PC-9 (cell line): ENCODE measurements around the gene CX3CR1. TPM values are rescaled to one million over a fixed set of nuclear protein-coding genes. Genes with fewer than 3 reads are reported as not detected.

Experiments
- BruUV-seq: library from RNA; stranded (reverse); fragments of 400-500 nt; replicated peaks from 2 replicates; lab custom pipeline; 2021; lab: Mats Ljungman, UMichigan
- CTCF ChIA-PET: fragments of 300-600 bp; sonication (Branson Sonifier 250); formaldehyde crosslinking; loops from one replicate; lab custom pipeline; 2022; ENCODE audit warnings: antibody characterized with exemption; lab: Charles Lee
- POLR2A ChIA-PET: fragments of 300-600 bp; sonication (Branson Sonifier 250); formaldehyde crosslinking; loops from one replicate; lab custom pipeline; 2022; ENCODE audit warnings: antibody characterized with exemption; ENCODE audit not compliant: unreplicated experiment; lab: Charles Lee
- DNase-seq, 2 experiments: peaks; one replicate each; pipeline versions ENCODE4 v3.0.0 to v3.0.0-alpha.2; 2015 to 2022; ENCODE audit warnings: mixed read lengths in 1 of 2
- H2AFZ ChIP-seq: fragments of 200-600 bp; sonication (generic); 2 replicates; pipeline ENCODE4 v1.8.1; 2017; ENCODE audit warnings: antibody characterized with exemption
- H3F3A ChIP-seq: fragments of 200-600 bp; sonication (generic); 2 replicates; pipeline ENCODE4 v1.8.1; 2017; ENCODE audit warnings: antibody characterized with exemption, mild to moderate bottlenecking, low read depth; ENCODE audit not compliant: insufficient read depth
- H3K27ac ChIP-seq: fragments of 200-600 bp; sonication (generic); 2 replicates; pipeline ENCODE4 v1.6.1; 2016; ENCODE audit warnings: mixed run types
- H3K27me3 ChIP-seq: fragments of 200-600 bp; sonication (generic); 2 replicates; pipeline ENCODE4 v1.6.1; 2016; ENCODE audit warnings: low read depth, mixed run types; ENCODE audit not compliant: insufficient read depth
- H3K36me3 ChIP-seq: fragments of 200-600 bp; sonication (generic); 2 replicates; pipeline ENCODE4 v1.6.1; 2016; ENCODE audit warnings: low read depth, mixed run types
- H3K4me1 ChIP-seq: fragments of 200-600 bp; sonication (generic); replicated peaks from 2 replicates; pipeline ENCODE4 v1.6.1; 2016; ENCODE audit warnings: mixed run types; ENCODE audit not compliant: insufficient read depth
- H3K4me2 ChIP-seq: fragments of 200-600 bp; sonication (generic); 2 replicates; pipeline ENCODE4 v1.6.1; 2017; ENCODE audit warnings: mixed run types
- H3K4me3 ChIP-seq: fragments of 200-600 bp; sonication (generic); 2 replicates; pipeline ENCODE4 v1.6.1; 2016; ENCODE audit warnings: mixed run types
- H3K79me2 ChIP-seq: fragments of 200-600 bp; sonication (generic); 2 replicates; pipeline ENCODE4 v1.6.1; 2017; ENCODE audit warnings: low read depth, mixed run types
- H3K9me2 ChIP-seq: fragments of 200-600 bp; sonication (generic); 2 replicates; pipeline ENCODE4 v1.8.1; 2017; ENCODE audit warnings: mild to moderate bottlenecking; ENCODE audit not compliant: insufficient read depth
- H3K9me3 ChIP-seq: fragments of 200-600 bp; sonication (generic); 2 replicates; pipeline ENCODE4 v1.8.1; 2016; ENCODE audit warnings: low read depth; ENCODE audit not compliant: insufficient read depth
- H4K20me1 ChIP-seq: fragments of 200-600 bp; sonication (generic); 2 replicates; pipeline ENCODE4 v1.8.1; 2017; ENCODE audit not compliant: insufficient read depth
- CTCF ChIP-seq: fragments of 200-600 bp; sonication (generic); conservative IDR thresholded peaks from 2 replicates; pipeline ENCODE4 v1.6.1; 2017; ENCODE audit warnings: mixed run types, antibody characterized with exemption, mild to moderate bottlenecking, moderate library complexity
- EZH2 ChIP-seq: fragments of 200-600 bp; sonication (generic); IDR thresholded peaks from 2 replicates; pipeline ENCODE4 v1.8.0; 2017; ENCODE audit warnings: antibody characterized with exemption, low read depth
- intact Hi-C: fragments of 100-400 bp; cut with micrococcal nuclease; formaldehyde crosslinking; loops from one replicate; pipeline ENCODE4 v1.10.0; 2022; ENCODE audit not compliant: unreplicated experiment
- total RNA-seq: library from RNA; stranded (reverse); gene quantifications from 2 replicates; pipeline ENCODE4 v1.2.3, GENCODE V29; 2021

The CX3CR1 gene
- total RNA-seq, 1 experiment from 2014 or later = not detected

DNA sequence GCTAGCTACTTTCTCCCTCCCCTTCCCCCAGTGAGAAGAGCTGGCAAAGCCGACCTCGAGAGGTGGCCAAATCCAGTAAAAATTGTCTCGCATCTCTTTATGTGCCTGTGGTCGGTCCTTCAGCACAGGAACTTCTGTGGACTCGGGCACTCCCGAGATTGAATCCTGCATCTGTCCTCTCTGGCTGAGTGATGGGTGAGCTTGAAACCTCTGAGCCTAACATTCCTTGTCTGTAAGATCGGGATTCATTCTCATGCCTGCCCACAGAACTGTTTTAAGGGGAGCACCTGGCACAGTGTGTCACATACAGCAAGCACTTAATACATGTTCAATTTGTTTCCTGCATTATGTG, 11.3 kb downstream of the CX3CR1 start:
- H3K9me2 ChIP-seq = no peaks in the 10 kb centered on the region
- ChIA-PET CTCF (no interaction called here), POLR2A (no interaction called here)
- no peak for DNase-seq
- H4K20me1 ChIP-seq = no peaks in the 10 kb centered on the region
- no peak overlapping the region for H3K4me2 ChIP-seq
- no peaks in the 10 kb centered on the region for H3K79me2 ChIP-seq
- intact Hi-C loops = no loop called here
- no peak overlapping the region for H3K4me3 ChIP-seq
- no peak overlapping the region for H2AFZ ChIP-seq
- no peaks in the 10 kb centered on the region for H3K4me1 ChIP-seq
- H3F3A ChIP-seq = no peaks in the 10 kb centered on the region
- TF ChIP-seq CTCF (no peak), EZH2 (no peak)
- no TSS peak for BruUV-seq
- no peaks in the 10 kb centered on the region for H3K9me3 ChIP-seq
- H3K27me3 ChIP-seq = peaks cover 34% of the 10 kb centered on the region
- no peak overlapping the region for H3K27ac ChIP-seq
- H3K36me3 ChIP-seq = no peaks in the 10 kb centered on the region

GRCh38 chr3:39267631-39268548, 11.9 kb downstream of the CX3CR1 start:
- Histone ChIP-seq H3K9me3 (no peaks in the 10 kb centered on the region), H3K27me3 (peaks cover 34% of the 10 kb centered on the region), H3K36me3 (no peaks in the 10 kb centered on the region), H3K4me3 (no peak overlapping the region), H3K27ac (no peak overlapping the region), H3K4me1 (no peaks in the 10 kb centered on the region), H3K4me2 (no peak overlapping the region), H4K20me1 (no peaks in the 10 kb centered on the region), H3F3A (no peaks in the 10 kb centered on the region), H3K9me2 (no peaks in the 10 kb centered on the region), H2AFZ (no peak overlapping the region), H3K79me2 (no peaks in the 10 kb centered on the region)
- no peak for DNase-seq
- no TSS peak for BruUV-seq
- POLR2A ChIA-PET = no interaction called here
- TF ChIP-seq CTCF (no peak), EZH2 (no peak)
- CTCF ChIA-PET = no interaction called here
- intact Hi-C loops = no loop called here

GRCh38 chr3:39264053-39264452, 15.8 kb downstream of the CX3CR1 start:
- no peak overlapping the region for H3K4me3 ChIP-seq
- H3K4me1 ChIP-seq = no peaks in the 10 kb centered on the region
- H2AFZ ChIP-seq = no peak overlapping the region
- H4K20me1 ChIP-seq = no peaks in the 10 kb centered on the region
- no peaks in the 10 kb centered on the region for H3K9me3 ChIP-seq
- intact Hi-C loops = no loop called here
- CTCF ChIA-PET = no interaction called here
- H3F3A ChIP-seq = no peaks in the 10 kb centered on the region
- no peak overlapping the region for H3K4me2 ChIP-seq
- DNase-seq = no peak
- no TSS peak for BruUV-seq
- no peaks in the 10 kb centered on the region for H3K9me2 ChIP-seq
- no peak overlapping the region for H3K27ac ChIP-seq
- POLR2A ChIA-PET = no interaction called here
- TF ChIP-seq EZH2 = no peak
- no peak for TF ChIP-seq CTCF
- H3K79me2 ChIP-seq = no peaks in the 10 kb centered on the region
- H3K27me3 ChIP-seq = peaks cover 47% of the 10 kb centered on the region
- no peaks in the 10 kb centered on the region for H3K36me3 ChIP-seq
